GM21381 (cell line): ENCODE data around the gene ARL4D.
A peak's percentile ranks its signal among the peaks of the same experiment; 100 is the strongest.
"Not testable (repeated sequence)": the region's sequence is repeated elsewhere in the genome, so short reads cannot be mapped to it uniquely, and the experiment has no call there.

Experiments used
- ATAC-seq: cut with Tn5 transposase; IDR thresholded peaks from one replicate; pipeline ENCODE4 v1.9.1; 2021; ENCODE audit warnings: mild to moderate bottlenecking, moderate library complexity; ENCODE audit not compliant: unreplicated experiment

The ARL4D gene

GRCh38 chr17:43368740-43369506, 29.9 kb upstream of the ARL4D start:
- peak; percentile 16 for ATAC-seq

GRCh38 chr17:43369986-43370385, 28.8 kb upstream of the ARL4D start:
- no peak for ATAC-seq

GRCh38 chr17:43371227-43371821, 27.5 kb upstream of the ARL4D start:
- no peak for ATAC-seq

GRCh38 chr17:43372273-43372911, 26.4 kb upstream of the ARL4D start:
- ATAC-seq = peak; percentile 39

- ATAC-seq = no peak
These were observed 25.4 kb upstream of the ARL4D start for GRCh38 chr17:43373356-43373755.

- not testable (repeated sequence) for ATAC-seq
These were observed 22.9 kb upstream of the ARL4D start for GRCh38 chr17:43375915-43376314.

GRCh38 chr17:43377056-43377810, 21.6 kb upstream of the ARL4D start:
- no peak for ATAC-seq

GRCh38 chr17:43378766-43379165, 20.0 kb upstream of the ARL4D start:
- no peak for ATAC-seq

GRCh38 chr17:43380307-43380706, 18.5 kb upstream of the ARL4D start:
- ATAC-seq = no peak

GRCh38 chr17:43381204-43381603, 17.6 kb upstream of the ARL4D start:
- ATAC-seq = no peak

- no peak for ATAC-seq
These were observed 17.2 kb upstream of the ARL4D start for GRCh38 chr17:43381621-43382020.

GRCh38 chr17:43382776-43383175, 16.0 kb upstream of the ARL4D start:
- ATAC-seq = no peak

- no peak for ATAC-seq
These were observed 15.4 kb upstream of the ARL4D start for GRCh38 chr17:43383372-43383771.

- no peak for ATAC-seq
These were observed 14.8 kb upstream of the ARL4D start for GRCh38 chr17:43383826-43384475.

GRCh38 chr17:43384476-43384862, 14.3 kb upstream of the ARL4D start:
- no peak for ATAC-seq

GRCh38 chr17:43385046-43385831, 13.6 kb upstream of the ARL4D start:
- ATAC-seq = no peak

- peak; percentile 73 for ATAC-seq
These were observed 10.3 kb upstream of the ARL4D start for GRCh38 chr17:43388359-43389045.

- ATAC-seq = no peak
These were observed 9.5 kb upstream of the ARL4D start for GRCh38 chr17:43389046-43389947.

GRCh38 chr17:43392397-43392796, 6.4 kb upstream of the ARL4D start:
- ATAC-seq = no peak
